Activated naive CD8-positive, alpha-beta T cell treated with anti-CD3 and anti-CD28 coated beads for 36 hours (primary cell): ENCODE results near the gene TRAF3IP1. TPM values are rescaled to one million over a fixed set of nuclear protein-coding genes. Genes with fewer than 3 reads are reported as not detected.
"Not testable (repeated sequence)": the region's sequence is repeated elsewhere in the genome, so short reads cannot be mapped to it uniquely, and the experiment has no call there.

Experiments used
- DNase-seq: peaks from one replicate; pipeline ENCODE4 v3.0.0; 2021
- H3K27ac Mint-ChIP-seq: one replicate; pipeline ENCODE4 v1.8.0; 2022; ENCODE audit warnings: mild to moderate bottlenecking, moderate library complexity, mixed read lengths
- H3K27me3 Mint-ChIP-seq: one replicate; pipeline ENCODE4 v1.8.0; 2022; ENCODE audit warnings: mild to moderate bottlenecking, mixed read lengths
- H3K36me3 Mint-ChIP-seq: one replicate; pipeline ENCODE4 v1.8.0; 2021; ENCODE audit warnings: mild to moderate bottlenecking, mixed read lengths
- H3K4me1 Mint-ChIP-seq: one replicate; pipeline ENCODE4 v1.8.0; 2021; ENCODE audit warnings: mixed read lengths
- H3K4me3 Mint-ChIP-seq: one replicate; pipeline ENCODE4 v1.8.0; 2022; ENCODE audit warnings: mild to moderate bottlenecking, moderate library complexity, mixed read lengths
- H3K9me3 Mint-ChIP-seq: one replicate; pipeline ENCODE4 v1.8.0; 2022; ENCODE audit warnings: mixed read lengths
- total RNA-seq, 2 experiments: library from RNA; stranded (reverse); gene quantifications; one replicate each; pipeline ENCODE4 v1.2.3, GENCODE V29; 2021

Gene TRAF3IP1
- total RNA-seq, 2 experiments from 2014 or later, result 8.4 to 11.0 TPM

DNA sequence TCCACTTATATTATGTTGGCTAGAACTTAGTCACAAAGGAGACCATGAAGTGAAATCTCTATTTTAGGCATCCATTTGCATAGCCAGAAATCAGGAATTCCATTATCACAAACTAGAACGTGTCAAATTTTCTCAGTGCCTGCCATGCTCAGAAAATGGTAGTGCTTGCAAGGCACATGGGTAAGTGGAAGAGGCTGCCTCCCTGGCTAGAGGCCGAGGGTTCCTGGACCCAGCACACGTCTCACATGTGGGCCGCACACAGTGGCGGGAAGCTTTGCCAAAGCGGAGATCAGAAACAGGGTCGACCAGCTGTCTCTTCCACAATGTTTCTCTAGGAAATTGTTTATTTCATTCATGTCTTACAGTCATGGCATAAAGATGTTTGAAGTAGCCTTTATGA is 42.3 kb downstream of the TRAF3IP1 start:
- Mint-ChIP-seq H3K27me3 (no peaks in the 10 kb centered on the region), H3K27ac (no peak overlapping the region), H3K36me3 (peaks cover 8% of the 10 kb centered on the region), H3K4me1 (peaks cover 6% of the 10 kb centered on the region), H3K4me3 (no peak overlapping the region), H3K9me3 (no peaks in the 10 kb centered on the region)
- no peak for DNase-seq

DNA sequence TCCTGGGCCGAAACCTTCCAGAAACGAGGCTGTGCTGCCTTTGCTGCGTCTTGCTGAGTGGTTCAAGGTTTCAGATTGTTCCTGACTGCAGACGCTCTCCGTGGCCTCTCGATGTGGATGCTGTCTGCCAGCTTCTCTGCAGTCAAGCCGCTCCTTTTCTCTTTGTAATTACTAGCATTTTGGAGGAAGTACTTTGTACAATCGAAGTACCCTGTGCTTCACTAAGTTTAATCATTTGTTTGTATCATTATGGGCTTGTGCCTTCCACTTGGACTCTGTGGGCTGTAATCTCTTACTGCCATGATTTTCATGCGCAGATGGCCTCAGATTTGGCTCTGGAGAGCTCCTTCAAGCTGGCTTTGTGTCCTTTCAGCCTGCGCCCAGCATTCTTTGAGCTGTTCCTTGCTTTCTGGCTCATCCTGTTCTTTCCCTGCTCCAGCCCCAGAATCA is 49.3 kb downstream of the TRAF3IP1 start:
- Mint-ChIP-seq H3K9me3 (peaks cover 4% of the 10 kb centered on the region), H3K4me3 (no peak overlapping the region), H3K4me1 (peaks cover 6% of the 10 kb centered on the region), H3K36me3 (peaks cover 11% of the 10 kb centered on the region), H3K27me3 (no peaks in the 10 kb centered on the region), H3K27ac (no peak overlapping the region)
- no peak for DNase-seq

DNA sequence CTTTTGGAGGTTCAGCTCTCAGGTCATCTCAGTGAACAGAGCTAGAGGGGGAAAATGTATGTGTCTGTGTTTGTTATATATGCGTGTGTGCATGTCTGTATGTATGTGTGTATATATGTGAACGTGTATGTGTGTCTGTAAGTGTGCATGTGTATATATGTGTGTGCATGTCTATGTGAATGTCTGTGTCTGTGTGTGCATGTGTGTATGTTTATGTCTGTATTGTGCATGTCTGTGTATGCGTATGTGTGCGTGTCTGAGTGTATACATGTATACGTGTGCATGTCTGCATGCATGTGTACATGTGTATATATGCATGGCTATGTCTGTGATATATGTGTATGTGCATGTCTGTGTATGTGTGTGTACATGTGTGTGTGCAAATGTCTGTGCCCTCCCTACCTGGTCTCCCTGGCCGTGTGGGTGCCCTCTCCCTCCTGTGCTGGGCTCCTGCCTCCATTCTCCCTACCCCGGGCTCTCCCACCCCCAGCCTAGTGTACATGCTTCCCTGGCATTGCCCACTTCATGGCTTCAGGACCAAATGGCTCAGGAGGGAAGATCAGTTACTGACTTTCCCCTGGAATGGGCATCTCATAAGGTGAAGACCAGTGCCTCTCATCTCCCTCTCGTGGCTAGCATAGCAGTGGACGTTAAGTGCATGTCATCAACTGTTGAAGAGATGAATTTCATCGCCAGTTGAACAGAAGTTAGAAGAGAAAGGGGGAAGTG is 49.9 kb downstream of the TRAF3IP1 start:
- Mint-ChIP-seq H3K9me3 (peaks cover 4% of the 10 kb centered on the region), H3K27me3 (no peaks in the 10 kb centered on the region), H3K27ac (no peak overlapping the region), H3K36me3 (peaks cover 11% of the 10 kb centered on the region), H3K4me3 (no peak overlapping the region), H3K4me1 (peaks cover 6% of the 10 kb centered on the region)
- no peak for DNase-seq

DNA sequence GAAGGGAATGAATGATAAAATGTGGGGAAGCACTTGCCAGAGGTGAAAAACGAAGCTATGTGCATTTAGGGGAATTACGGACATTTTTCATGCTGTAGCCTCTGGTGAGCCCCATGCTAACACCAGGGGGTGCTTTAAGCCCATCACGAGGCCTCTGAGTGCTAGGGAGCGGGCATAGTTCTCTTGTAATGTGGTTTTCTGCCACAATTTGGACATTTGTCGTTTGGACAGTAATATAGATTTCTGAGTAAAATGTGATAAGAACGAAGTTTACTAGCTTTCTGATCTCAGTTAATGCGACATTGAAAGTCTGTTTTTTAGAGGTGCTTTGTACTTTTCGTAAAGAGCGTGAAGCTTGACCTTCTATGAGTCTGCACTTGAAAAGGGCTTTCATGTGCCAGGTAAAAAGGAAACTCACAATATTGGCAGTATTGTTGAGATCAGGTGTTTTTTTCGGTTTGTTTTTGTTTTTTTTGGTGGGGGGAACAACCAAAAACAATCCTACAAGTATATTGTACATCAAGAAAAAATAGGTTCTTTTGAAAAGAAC is 50.6 kb downstream of the TRAF3IP1 start:
- peaks cover 11% of the 10 kb centered on the region for H3K36me3 Mint-ChIP-seq
- peaks cover 7% of the 10 kb centered on the region for H3K4me1 Mint-ChIP-seq
- peaks cover 4% of the 10 kb centered on the region for H3K9me3 Mint-ChIP-seq
- no peak overlapping the region for H3K27ac Mint-ChIP-seq
- H3K27me3 Mint-ChIP-seq, result no peaks in the 10 kb centered on the region
- H3K4me3 Mint-ChIP-seq, result no peak overlapping the region
- DNase-seq, result peak; percentile 43

DNA sequence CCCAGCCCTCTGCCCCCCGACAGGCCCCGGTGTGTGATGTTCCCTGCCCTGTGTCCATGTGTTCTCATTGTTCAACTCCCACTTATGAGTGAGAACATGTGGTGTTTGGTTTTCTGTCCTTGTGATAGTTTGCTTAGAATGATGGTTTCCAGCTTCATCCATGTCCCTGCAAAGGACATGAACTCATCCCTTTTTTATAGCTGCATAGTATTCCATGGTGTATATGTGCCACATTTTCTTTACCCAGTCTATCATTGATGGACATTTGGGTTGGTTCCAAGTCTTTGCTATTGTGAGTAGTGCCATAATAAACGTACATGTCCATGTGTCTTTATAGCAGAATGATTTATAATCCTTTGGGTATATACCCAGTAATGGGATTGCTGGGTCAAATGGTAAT is 52.0 kb downstream of the TRAF3IP1 start:
- peaks cover 11% of the 10 kb centered on the region for H3K36me3 Mint-ChIP-seq
- not testable (repeated sequence) for DNase-seq, H3K9me3 Mint-ChIP-seq, H3K4me3 Mint-ChIP-seq, H3K27me3 Mint-ChIP-seq, H3K27ac Mint-ChIP-seq
- H3K4me1 Mint-ChIP-seq, result peaks cover 12% of the 10 kb centered on the region

DNA sequence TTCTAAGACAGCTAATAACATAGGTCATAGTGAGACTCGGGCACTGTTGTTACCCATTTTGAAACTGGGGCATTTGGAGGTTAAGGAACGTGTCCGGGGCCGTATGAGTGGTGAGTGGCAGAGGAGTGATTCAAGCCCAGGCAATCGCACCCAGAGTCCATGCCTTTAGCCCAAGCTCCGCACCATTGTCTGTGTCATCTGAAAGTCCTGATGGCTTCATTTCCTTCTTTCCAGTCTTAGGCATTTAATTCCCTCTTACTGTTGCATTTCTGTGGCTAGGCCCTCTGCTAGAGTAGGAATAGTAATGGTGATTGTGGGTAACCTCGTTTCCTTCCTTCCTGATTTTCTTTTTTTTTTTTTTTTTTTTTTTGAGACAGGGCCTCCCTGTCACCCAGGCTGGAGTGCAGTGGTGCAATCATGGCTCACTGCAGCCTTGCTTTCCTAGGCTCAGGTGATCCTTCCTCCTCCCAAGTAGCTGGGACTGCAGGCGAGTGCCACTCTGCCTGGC is 56.6 kb downstream of the TRAF3IP1 start:
- DNase-seq, result no peak
- Mint-ChIP-seq H3K27ac (no peak overlapping the region), H3K36me3 (peaks cover 14% of the 10 kb centered on the region), H3K4me1 (peaks cover 28% of the 10 kb centered on the region), H3K27me3 (no peaks in the 10 kb centered on the region), H3K9me3 (peaks cover 4% of the 10 kb centered on the region), H3K4me3 (no peak overlapping the region)

DNA sequence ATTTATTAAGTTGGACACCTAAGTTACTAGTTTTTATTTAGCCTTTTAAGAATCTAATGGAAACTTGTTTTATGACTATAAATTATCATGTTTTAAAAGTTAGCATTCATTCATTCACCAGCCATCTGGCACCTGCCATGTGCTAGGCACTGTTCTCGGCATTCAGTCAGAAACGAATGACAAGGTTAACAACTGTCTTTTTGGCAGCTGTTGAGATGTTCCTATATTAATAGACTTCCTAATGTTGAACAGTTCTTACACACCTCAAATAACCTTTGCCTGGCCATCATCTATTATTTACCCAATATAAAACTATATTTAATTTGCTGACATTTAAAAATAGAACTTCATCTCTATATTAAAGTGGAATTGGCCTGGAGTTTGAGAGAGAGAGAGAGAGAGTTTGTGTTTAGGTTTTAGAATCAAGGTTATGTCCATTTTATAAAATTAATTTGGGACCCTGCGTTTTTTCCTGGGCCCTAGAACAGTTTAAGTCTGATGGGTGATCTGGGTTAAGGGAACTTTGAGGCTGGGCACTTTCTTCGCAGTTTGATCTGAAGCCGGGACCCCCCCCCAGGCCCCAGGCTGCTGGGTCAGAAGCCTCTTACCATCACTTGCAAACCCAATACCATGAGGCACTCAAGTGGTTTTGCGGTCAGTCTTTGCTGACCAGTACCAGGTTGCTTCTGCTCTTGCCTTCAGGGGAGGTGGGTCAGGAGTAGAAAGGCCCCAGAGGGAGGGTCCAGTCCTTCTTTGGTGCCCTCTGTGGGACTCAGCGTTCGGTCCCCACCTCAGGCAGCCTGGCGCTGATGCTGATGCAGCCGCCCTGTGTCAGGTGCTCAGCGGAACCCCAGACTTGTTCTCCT is 58.1 kb downstream of the TRAF3IP1 start:
- H3K4me1 Mint-ChIP-seq, result peaks cover 31% of the 10 kb centered on the region
- no peaks in the 10 kb centered on the region for H3K27me3 Mint-ChIP-seq
- no peak overlapping the region for H3K27ac Mint-ChIP-seq
- H3K36me3 Mint-ChIP-seq, result peaks cover 13% of the 10 kb centered on the region
- no peaks in the 10 kb centered on the region for H3K9me3 Mint-ChIP-seq
- no peak overlapping the region for H3K4me3 Mint-ChIP-seq
- no peak for DNase-seq

DNA sequence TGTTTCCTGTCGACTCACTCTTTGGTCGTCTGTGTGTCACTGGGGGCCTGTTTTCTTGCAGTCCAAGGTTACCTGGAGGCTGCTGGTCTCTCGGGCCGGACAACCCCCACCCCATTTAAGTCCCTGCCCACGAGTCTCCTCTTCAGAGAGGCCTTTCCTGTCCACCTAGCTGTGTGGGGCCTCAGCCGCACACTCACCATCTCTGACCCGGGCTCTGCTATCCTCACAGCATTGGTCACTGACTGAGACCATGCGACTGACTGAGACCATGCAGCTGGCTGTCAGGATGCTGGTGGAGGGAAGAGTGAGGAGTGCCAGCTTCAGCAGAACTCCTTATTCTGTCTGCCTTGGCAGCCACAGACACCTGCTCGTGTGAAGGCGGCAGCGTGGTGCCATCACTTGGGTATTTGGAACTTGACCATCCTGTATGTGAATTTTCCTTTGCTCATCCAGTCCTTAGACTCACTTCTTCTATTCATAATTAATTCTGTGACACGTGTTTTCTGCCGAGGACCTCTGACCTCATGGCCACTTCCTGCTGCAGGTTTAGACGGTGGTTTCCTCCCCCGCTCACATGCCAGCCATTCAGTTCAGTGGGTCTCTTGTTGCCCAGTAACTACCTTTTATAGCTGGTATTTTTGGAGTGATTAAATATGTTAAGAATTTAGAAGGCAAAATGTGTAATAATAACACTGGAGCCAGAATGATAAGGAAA is 58.9 kb downstream of the TRAF3IP1 start:
- Mint-ChIP-seq H3K27ac (peak overlapping the region; percentile 78), H3K9me3 (no peaks in the 10 kb centered on the region), H3K36me3 (peaks cover 11% of the 10 kb centered on the region), H3K4me3 (peak overlapping the region; percentile 62), H3K27me3 (no peaks in the 10 kb centered on the region), H3K4me1 (peaks cover 31% of the 10 kb centered on the region)
- DNase-seq, result peak; percentile 38

DNA sequence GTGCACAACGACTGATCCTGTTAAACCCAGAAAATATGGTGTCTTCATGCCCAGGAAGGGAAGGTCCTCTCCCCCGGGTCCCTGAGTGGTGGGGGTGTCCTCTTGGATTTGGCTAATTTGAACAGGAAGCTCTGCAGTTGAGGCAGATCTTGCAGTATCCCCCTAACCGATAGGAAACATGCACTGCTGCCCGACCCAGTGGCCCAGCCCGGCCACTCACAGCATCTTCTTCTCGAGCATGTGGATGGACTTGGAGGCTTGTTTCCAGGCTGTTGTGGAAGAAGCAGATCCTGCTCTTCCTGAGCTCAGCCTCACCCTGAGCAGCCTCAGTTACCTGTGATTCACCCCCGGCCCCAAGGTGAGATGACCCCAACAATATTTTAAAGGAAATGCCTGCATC is 60.0 kb downstream of the TRAF3IP1 start:
- Mint-ChIP-seq H3K4me1 (peaks cover 31% of the 10 kb centered on the region), H3K9me3 (no peaks in the 10 kb centered on the region), H3K27ac (no peak overlapping the region), H3K27me3 (no peaks in the 10 kb centered on the region), H3K4me3 (no peak overlapping the region), H3K36me3 (peaks cover 10% of the 10 kb centered on the region)
- DNase-seq, result no peak

DNA sequence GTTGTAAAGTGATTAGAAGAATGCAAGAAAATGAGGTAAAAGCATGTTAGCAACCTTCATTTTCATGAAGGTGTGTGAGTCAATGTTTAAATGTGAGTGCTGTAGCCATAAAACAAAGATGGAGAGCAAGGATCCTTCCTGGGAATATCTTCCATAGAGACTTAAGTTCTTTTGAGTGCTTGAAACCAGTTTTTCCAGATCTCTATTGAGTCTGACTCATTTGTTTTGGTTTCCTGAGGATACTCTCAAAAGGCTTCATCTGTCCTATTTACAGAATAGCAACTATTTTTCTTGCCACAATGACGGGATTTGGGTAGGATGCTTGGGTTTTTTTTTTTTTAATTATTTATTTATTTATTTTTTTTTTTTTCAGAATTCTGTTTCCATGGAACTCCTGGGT is 60.5 kb downstream of the TRAF3IP1 start:
- Mint-ChIP-seq H3K27ac (no peak overlapping the region), H3K9me3 (no peaks in the 10 kb centered on the region), H3K4me1 (peaks cover 31% of the 10 kb centered on the region), H3K36me3 (peaks cover 10% of the 10 kb centered on the region), H3K27me3 (no peaks in the 10 kb centered on the region), H3K4me3 (no peak overlapping the region)
- no peak for DNase-seq

DNA sequence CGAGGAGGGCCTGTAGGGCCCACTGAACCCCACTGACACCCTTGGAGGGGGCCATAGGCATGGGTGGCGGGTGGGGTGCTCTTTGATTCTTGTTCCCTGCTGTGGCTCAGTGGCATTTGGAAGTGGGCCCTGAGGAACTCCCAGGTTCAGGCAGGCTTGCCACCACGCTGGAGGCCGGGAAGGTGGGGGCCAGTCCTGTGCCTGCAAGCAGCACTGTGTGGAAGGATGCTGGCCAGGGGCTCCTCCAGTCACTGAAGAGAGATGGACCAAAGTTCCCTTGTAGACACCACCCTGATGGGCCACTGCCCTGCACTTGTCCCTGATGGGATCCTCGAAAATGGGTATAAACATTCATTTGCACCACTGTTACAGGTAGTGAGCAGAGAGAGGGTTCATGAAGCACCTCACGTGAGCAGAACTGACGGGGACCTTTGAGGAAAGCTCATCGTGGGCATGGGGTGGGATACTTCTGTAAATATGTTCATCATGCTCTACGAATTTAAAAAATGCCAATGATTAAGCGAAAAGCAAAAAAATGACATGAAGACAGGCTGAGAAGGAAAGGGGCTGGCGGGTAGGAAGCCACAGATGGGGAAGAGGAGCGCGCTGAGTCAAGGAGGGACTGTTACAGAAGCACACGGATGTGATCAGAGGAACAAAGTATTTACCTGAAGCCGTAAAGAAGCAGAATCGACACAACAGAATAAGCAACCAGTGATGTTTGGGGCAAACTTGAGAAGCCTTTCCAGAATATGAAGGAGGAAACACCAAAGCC is 61.2 kb downstream of the TRAF3IP1 start:
- Mint-ChIP-seq H3K27ac (no peak overlapping the region), H3K36me3 (peaks cover 10% of the 10 kb centered on the region), H3K27me3 (no peaks in the 10 kb centered on the region), H3K9me3 (no peaks in the 10 kb centered on the region), H3K4me3 (no peak overlapping the region), H3K4me1 (peaks cover 27% of the 10 kb centered on the region)
- DNase-seq, result no peak

DNA sequence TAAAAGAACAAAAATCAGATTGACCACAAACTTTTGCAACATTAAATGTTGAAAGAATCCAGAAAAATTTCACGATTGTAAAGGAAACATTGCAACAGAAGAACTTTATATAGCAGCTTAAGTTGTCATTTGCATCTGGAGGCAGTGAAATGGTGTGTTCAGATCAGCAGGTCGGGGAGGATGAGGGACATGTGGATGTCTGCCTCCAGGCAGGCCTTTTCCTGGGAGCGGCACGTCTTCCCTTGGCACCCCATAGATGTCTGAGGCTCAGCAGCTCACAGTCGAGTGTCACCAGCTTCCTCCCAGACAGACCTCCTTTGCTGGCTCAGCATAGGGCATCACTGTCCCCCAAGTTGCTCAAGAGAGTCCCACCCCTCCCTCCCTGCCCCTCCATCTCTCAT is 62.1 kb downstream of the TRAF3IP1 start:
- no peaks in the 10 kb centered on the region for H3K27me3 Mint-ChIP-seq
- no peak for DNase-seq
- H3K27ac Mint-ChIP-seq, result no peak overlapping the region
- no peak overlapping the region for H3K4me3 Mint-ChIP-seq
- no peaks in the 10 kb centered on the region for H3K9me3 Mint-ChIP-seq
- peaks cover 25% of the 10 kb centered on the region for H3K4me1 Mint-ChIP-seq
- peaks cover 10% of the 10 kb centered on the region for H3K36me3 Mint-ChIP-seq

DNA sequence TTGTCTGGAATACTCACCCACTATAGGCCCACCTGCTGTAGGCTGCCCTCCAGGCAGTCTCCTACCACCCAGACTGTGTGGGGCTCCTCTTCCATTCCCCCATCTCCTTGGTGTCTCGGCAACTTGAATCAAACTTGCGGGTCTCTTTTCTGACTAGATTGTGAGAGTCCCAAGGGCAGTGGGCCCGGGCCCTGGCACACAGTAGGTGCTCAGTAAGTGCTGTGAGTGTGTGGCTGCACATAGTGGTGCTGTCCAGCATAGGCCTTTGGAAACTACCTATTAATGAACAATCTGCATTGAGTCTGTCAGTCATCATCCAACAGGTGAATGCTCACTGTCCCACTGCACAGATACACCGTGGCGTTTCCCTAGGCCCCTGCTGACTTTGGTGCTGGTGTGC is 62.8 kb downstream of the TRAF3IP1 start:
- Mint-ChIP-seq H3K4me1 (peaks cover 21% of the 10 kb centered on the region), H3K27ac (no peak overlapping the region), H3K36me3 (peaks cover 10% of the 10 kb centered on the region), H3K4me3 (no peak overlapping the region), H3K27me3 (no peaks in the 10 kb centered on the region), H3K9me3 (no peaks in the 10 kb centered on the region)
- no peak for DNase-seq

DNA sequence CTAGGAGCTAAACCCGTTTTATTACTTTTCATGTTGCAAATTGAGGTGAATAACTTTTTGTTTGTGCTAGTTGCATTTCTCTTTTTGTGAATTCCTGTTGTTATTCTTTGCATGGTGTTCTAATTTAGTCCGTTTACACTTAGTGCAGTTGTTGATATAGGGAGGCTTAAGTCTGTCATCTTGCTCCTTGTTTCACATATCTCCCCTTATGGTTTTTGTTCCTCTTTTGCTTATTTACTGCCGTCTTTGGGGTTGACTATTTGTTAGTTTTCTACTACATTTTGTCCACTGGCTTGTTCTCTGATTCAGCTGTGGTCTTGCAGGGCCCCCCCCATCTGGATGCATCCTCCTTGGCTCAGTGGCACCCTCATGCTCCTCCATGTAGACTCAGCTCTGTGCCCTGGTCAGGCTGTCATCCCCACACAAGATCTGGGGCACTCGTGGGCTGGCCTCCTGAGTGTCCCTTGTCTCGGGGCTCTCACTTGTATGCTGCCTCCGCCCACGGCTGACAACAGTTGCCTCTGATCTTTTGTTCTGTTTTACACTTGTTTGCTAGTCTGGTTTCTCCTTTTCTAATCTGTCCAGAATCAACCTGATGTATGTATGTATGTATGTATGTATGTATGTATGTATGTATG is 63.5 kb downstream of the TRAF3IP1 start:
- Mint-ChIP-seq H3K9me3 (no peaks in the 10 kb centered on the region), H3K27ac (no peak overlapping the region), H3K4me1 (peaks cover 21% of the 10 kb centered on the region), H3K36me3 (peaks cover 10% of the 10 kb centered on the region), H3K4me3 (no peak overlapping the region), H3K27me3 (no peaks in the 10 kb centered on the region)
- no peak for DNase-seq
